ENCODE measurements around the gene CCDC154.

DNA sequence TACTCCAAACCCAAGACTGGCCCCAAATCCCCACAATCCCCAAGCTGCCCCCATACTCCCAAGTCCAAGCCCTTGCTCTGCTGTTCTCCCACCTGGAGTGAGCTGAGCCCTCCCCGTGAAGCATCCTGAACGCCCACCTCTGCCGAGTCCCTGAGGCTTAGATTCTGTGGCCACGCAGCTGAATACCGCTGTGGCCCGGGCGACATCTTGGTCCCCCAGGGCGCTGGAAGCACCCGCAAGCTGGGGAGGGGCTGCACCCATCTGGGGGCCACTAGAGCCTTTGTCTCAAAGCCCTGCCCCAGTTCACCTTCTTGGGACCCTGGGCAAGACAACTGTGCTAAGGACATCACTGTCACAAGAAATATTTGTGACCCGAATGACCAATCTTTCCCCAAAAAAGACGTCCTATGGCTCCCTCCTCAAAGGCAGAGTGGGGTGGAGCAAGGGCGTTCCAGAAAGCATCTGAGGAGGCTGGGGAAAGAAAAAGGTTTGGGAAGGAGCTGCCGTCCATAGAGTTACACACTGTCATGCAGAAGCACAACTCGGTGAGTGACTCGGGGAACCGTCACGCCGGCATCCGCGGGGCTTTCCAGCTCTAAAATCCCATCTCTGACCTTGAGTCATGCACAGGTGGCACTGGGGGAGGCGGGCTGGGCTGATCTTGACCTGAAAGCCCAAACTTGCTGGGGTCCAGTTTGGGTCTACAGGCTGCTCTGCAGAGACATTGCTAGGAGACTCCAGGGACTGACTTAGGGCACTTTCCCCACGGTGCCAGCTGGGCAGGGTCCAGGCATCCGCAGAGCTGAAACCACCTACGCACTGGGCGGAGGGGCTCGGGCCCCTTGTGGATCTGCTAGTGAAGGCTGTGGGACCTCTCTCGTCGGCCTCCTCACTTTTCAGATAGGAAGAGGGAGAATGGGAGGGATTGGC lies 37.8 kb upstream of the CCDC154 start:
- TF ChIP-seq POLR2A (IDR thresholded peaks at IDR 0.05) = no peak
- TF ChIP-seq, protein P1, sequence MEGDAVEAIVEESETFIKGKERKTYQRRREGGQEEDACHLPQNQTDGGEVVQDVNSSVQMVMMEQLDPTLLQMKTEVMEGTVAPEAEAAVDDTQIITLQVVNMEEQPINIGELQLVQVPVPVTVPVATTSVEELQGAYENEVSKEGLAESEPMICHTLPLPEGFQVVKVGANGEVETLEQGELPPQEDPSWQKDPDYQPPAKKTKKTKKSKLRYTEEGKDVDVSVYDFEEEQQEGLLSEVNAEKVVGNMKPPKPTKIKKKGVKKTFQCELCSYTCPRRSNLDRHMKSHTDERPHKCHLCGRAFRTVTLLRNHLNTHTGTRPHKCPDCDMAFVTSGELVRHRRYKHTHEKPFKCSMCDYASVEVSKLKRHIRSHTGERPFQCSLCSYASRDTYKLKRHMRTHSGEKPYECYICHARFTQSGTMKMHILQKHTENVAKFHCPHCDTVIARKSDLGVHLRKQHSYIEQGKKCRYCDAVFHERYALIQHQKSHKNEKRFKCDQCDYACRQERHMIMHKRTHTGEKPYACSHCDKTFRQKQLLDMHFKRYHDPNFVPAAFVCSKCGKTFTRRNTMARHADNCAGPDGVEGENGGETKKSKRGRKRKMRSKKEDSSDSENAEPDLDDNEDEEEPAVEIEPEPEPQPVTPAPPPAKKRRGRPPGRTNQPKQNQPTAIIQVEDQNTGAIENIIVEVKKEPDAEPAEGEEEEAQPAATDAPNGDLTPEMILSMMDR (IDR thresholded peaks at IDR 0.05) = no peak
